Keratinocyte (primary cell): ENCODE results near the gene SEPTIN5.

ENCODE experiments used
- EZH2 ChIP-seq: IDR thresholded peaks from one replicate; pipeline ENCODE4 v1.6.1; 2012; ENCODE audit warnings: inconsistent platforms, mild to moderate bottlenecking, low read length, moderate library complexity
- TF ChIP-seq, protein P1 (sequence below), 3 experiments: IDR thresholded peaks in 1 of 3; conservative IDR thresholded peaks in 1 of 3; optimal IDR thresholded peaks in 1 of 3; 2 replicates in 2 of 3; 3 replicates in 1 of 3; pipeline versions ENCODE3 to v1.5.1; 2011; ENCODE audit warnings: low read length in 3 of 3, mild to moderate bottlenecking in 3 of 3, moderate library complexity in 2 of 3, control low read depth in 1 of 3, inconsistent platforms in 1 of 3; ENCODE audit not compliant: insufficient read depth in 2 of 3; ENCODE audit errors: extremely low read depth in 1 of 3

DNA sequence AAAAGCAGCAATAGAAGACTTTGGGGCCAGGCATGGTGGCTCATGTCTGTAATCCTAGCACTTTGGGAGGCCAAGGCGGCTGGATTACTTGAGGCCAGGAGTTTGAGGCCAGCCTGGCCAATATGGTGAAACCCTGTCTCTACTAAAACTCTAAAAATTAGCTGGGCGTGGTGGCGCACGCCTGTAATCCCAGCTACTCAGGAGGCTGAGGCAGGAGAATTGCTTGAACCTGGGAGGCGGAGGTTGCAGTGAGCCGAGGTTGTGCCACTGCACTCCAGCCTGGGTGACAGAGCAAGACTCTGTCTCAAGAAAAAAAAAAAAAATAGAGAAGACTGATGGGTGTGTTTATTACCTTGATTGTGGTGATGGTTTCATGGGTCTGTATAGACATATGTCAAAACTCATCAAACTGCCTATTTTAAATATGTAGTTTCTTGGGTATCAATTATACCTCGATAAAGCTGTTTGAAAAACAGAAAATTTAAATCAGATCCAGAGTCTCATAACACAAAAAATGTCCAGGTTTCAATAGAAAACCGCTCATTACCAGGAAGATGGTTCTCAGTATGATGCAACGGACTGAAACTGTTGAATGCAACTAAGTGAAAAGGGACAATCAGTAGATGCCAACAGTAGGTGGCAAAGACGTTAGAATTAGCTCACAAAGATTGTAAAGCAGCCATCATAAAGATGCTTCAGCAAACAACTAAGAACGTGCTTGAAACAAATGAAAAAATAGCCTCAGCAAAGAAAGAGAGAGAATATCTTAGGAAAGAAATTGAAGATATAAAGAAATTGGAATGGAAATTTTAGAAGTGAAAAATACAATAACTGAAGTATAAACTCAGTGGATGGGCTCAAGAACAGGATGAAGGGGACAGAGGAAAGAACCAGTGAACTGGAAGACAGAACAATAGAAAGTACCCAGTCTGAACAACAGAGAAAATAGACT lies 33.1 kb upstream of the SEPTIN5 start:
- TF ChIP-seq, protein P1, sequence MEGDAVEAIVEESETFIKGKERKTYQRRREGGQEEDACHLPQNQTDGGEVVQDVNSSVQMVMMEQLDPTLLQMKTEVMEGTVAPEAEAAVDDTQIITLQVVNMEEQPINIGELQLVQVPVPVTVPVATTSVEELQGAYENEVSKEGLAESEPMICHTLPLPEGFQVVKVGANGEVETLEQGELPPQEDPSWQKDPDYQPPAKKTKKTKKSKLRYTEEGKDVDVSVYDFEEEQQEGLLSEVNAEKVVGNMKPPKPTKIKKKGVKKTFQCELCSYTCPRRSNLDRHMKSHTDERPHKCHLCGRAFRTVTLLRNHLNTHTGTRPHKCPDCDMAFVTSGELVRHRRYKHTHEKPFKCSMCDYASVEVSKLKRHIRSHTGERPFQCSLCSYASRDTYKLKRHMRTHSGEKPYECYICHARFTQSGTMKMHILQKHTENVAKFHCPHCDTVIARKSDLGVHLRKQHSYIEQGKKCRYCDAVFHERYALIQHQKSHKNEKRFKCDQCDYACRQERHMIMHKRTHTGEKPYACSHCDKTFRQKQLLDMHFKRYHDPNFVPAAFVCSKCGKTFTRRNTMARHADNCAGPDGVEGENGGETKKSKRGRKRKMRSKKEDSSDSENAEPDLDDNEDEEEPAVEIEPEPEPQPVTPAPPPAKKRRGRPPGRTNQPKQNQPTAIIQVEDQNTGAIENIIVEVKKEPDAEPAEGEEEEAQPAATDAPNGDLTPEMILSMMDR (optimal IDR thresholded peaks at IDR 0.05 in 1 of 3, IDR thresholded peaks at IDR 0.05 in 1 of 3, conservative IDR thresholded peaks at IDR 0.05 in 1 of 3; ENCODE audit: extremely low read depth in 1 of 3, insufficient read depth in 2 of 3, low read length in 3 of 3), result no peak
- TF ChIP-seq EZH2, result no peak
